ENCODE measurements around the gene NPTX2.

Gene NPTX2

GRCh38 chr7:98627413-98627790 is 10.3 kb downstream of the NPTX2 start:
- Histone ChIP-seq H3K27ac (no peak overlapping the region), H3K4me3 (no peak overlapping the region)
- DNase-seq (ENCODE audit: low spot score), result no peak
- TF ChIP-seq CTCF (IDR thresholded peaks at IDR 0.05), result no peak

GRCh38 chr7:98628418-98628817 is 11.3 kb downstream of the NPTX2 start:
- no peak for TF ChIP-seq CTCF (IDR thresholded peaks at IDR 0.05)
- H3K4me3 ChIP-seq, result no peak overlapping the region
- no peak overlapping the region for H3K27ac ChIP-seq
- DNase-seq (ENCODE audit: low spot score), result no peak

- no peak overlapping the region for H3K4me3 ChIP-seq
- H3K27ac ChIP-seq, result no peak overlapping the region
- TF ChIP-seq CTCF (IDR thresholded peaks at IDR 0.05), result no peak
- no peak for DNase-seq (ENCODE audit: low spot score)
Observed at GRCh38 chr7:98629001-98629431, 11.9 kb downstream of the NPTX2 start.

GRCh38 chr7:98630149-98630548 is 13.1 kb downstream of the NPTX2 start:
- Histone ChIP-seq H3K27ac (no peak overlapping the region), H3K4me3 (no peak overlapping the region)
- no peak for TF ChIP-seq CTCF (IDR thresholded peaks at IDR 0.05)
- DNase-seq (ENCODE audit: low spot score), result no peak

GRCh38 chr7:98630770-98631169 is 13.7 kb downstream of the NPTX2 start:
- DNase-seq (ENCODE audit: low spot score), result no peak
- no peak for TF ChIP-seq CTCF (IDR thresholded peaks at IDR 0.05)
- H3K27ac ChIP-seq, result no peak overlapping the region
- H3K4me3 ChIP-seq, result no peak overlapping the region

GRCh38 chr7:98638853-98639252 is 21.8 kb downstream of the NPTX2 start:
- no peak for DNase-seq (ENCODE audit: low spot score)
- Histone ChIP-seq H3K27ac (no peak overlapping the region), H3K4me3 (no peak overlapping the region)
- no peak for TF ChIP-seq CTCF (IDR thresholded peaks at IDR 0.05)

GRCh38 chr7:98640375-98640774 is 23.3 kb downstream of the NPTX2 start:
- no peak for TF ChIP-seq CTCF (IDR thresholded peaks at IDR 0.05)
- no peak for DNase-seq (ENCODE audit: low spot score)
- Histone ChIP-seq H3K27ac (no peak overlapping the region), H3K4me3 (no peak overlapping the region)

Measured in coronary artery (tissue), 2 donors.